Stimulated activated naive CD8-positive, alpha-beta T cell treated with anti-CD3 and anti-CD28 coated beads, Interleukin-15, Interleukin-2, amounts not matched to agents 100 ng/mL and 50 ng/mL, for 24 hours (primary cell): ENCODE results near the gene NOP16.

ENCODE experiments used
- H3K27ac Mint-ChIP-seq: one replicate; pipeline ENCODE4 v1.8.0; 2021; ENCODE audit warnings: mild to moderate bottlenecking, mixed read lengths
- H3K27me3 Mint-ChIP-seq: one replicate; pipeline ENCODE4 v1.8.0; 2021; ENCODE audit warnings: mixed read lengths
- H3K36me3 Mint-ChIP-seq: one replicate; pipeline ENCODE4 v1.8.0; 2021; ENCODE audit warnings: low read depth, mixed read lengths
- H3K4me1 Mint-ChIP-seq: one replicate; pipeline ENCODE4 v1.8.0; 2021; ENCODE audit warnings: low read depth, mixed read lengths
- H3K4me3 Mint-ChIP-seq: one replicate; pipeline ENCODE4 v1.8.0; 2021; ENCODE audit warnings: mild to moderate bottlenecking, mixed read lengths
- H3K9me3 Mint-ChIP-seq: one replicate; pipeline ENCODE4 v1.8.0; 2021; ENCODE audit warnings: mixed read lengths

Gene NOP16, protein sequence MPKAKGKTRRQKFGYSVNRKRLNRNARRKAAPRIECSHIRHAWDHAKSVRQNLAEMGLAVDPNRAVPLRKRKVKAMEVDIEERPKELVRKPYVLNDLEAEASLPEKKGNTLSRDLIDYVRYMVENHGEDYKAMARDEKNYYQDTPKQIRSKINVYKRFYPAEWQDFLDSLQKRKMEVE

GRCh38 chr5:176388444-176389134 lies at the start of gene NOP16, which contains the start of gene HIGD2A:
Gene NOP16, minus strand, starts transcription at chr5:176388598. Its CDS starts 59 bp downstream, at chr5:176388539.
Gene HIGD2A, plus strand, starts transcription at chr5:176388751. Its CDS starts 69 bp downstream, at chr5:176388820.
- Mint-ChIP-seq H3K4me3 (peak within 1 kb of the TSS; percentile 96), H3K4me1 (peaks cover 27% of the 10 kb centered on the region), H3K36me3 (peaks cover 75% of the 10 kb centered on the region), H3K9me3 (no peaks in the 10 kb centered on the region), H3K27ac (peak within 1 kb of the TSS; percentile 99), H3K27me3 (no peaks in the 10 kb centered on the region)

DNA sequence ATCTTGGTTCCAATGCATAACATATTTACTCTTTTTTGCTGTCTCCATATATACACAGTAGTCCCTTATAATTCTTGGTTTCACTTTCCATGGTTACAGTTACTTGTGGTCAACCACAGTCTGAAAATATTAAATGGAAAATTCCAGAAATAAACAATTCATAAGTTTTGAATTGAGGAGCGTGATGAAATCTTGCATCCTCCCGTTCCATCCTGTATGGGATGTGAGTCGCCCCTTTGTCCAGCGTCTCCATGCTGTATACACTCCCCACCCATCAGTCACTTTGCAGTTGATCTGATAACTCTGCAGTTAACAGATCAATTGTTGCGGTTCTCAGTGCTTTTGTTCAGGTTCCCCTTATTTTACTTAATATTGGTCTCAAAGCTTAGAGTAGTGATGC lies 48.3 kb upstream of the NOP16 start:
- Mint-ChIP-seq H3K36me3 (no peaks in the 10 kb centered on the region), H3K4me3 (peak overlapping the region; percentile 60), H3K27me3 (no peaks in the 10 kb centered on the region), H3K4me1 (peaks cover 10% of the 10 kb centered on the region), H3K27ac (peak overlapping the region; percentile 47), H3K9me3 (no peaks in the 10 kb centered on the region)

GRCh38 chr5:176432707-176433106 lies 44.3 kb upstream of the NOP16 start:
- Mint-ChIP-seq H3K4me3 (no peak overlapping the region), H3K27ac (no peak overlapping the region), H3K4me1 (peaks cover 20% of the 10 kb centered on the region), H3K9me3 (no peaks in the 10 kb centered on the region), H3K27me3 (no peaks in the 10 kb centered on the region), H3K36me3 (no peaks in the 10 kb centered on the region)

DNA sequence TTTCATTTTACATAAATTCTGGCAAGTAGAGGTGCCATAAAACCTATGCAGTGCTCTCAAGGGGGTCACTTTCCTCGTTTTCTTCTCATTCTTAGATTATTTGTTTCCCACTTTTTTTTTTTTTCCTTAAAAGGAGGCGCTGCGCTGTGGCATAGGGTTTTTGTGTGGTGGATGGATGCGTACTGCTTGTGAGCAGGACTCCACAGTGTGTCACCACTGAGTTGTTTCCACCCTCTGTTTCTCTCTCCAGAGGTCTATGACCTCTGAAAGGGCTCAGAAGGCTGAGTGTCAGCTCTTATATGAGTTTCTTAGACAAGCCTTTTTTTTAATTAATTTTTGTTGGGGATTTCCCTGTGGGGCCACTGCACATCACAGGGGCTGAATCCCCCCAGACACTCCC lies 41.6 kb upstream of the NOP16 start:
- Mint-ChIP-seq H3K27ac (no peak overlapping the region), H3K9me3 (no peaks in the 10 kb centered on the region), H3K36me3 (no peaks in the 10 kb centered on the region), H3K4me3 (no peak overlapping the region), H3K27me3 (no peaks in the 10 kb centered on the region), H3K4me1 (peaks cover 10% of the 10 kb centered on the region)

DNA sequence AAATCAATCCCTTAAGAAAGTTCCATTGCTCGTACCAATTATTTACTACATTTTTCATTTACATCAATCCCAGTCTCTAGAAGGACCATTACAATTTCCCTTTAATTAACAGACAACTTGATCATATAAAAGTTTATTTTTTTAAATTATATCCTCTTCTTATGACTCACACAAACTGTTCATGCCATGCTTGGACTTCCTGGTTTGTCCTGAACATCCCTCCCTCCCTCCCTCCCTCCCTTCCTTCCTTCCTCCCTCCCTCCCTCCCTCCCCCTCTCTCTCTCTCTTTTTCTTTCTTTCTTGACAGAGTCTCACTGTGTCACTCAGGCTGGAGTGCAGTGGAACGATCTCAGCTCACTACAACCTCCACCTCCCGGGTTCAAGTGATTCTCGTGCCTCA lies 39.6 kb upstream of the NOP16 start:
- Mint-ChIP-seq H3K27ac (no peak overlapping the region), H3K4me3 (no peak overlapping the region), H3K36me3 (no peaks in the 10 kb centered on the region), H3K27me3 (no peaks in the 10 kb centered on the region), H3K4me1 (peaks cover 10% of the 10 kb centered on the region), H3K9me3 (no peaks in the 10 kb centered on the region)

GRCh38 chr5:176426876-176427275 lies 38.5 kb upstream of the NOP16 start:
- peaks cover 10% of the 10 kb centered on the region for H3K4me1 Mint-ChIP-seq
- H3K27ac Mint-ChIP-seq: no peak overlapping the region
- no peaks in the 10 kb centered on the region for H3K27me3 Mint-ChIP-seq
- no peaks in the 10 kb centered on the region for H3K9me3 Mint-ChIP-seq
- H3K4me3 Mint-ChIP-seq: no peak overlapping the region
- H3K36me3 Mint-ChIP-seq: no peaks in the 10 kb centered on the region

- no peaks in the 10 kb centered on the region for H3K9me3 Mint-ChIP-seq
- peaks cover 10% of the 10 kb centered on the region for H3K4me1 Mint-ChIP-seq
- H3K27me3 Mint-ChIP-seq: no peaks in the 10 kb centered on the region
- H3K4me3 Mint-ChIP-seq: no peak overlapping the region
- no peaks in the 10 kb centered on the region for H3K36me3 Mint-ChIP-seq
- H3K27ac Mint-ChIP-seq: no peak overlapping the region
Measured at GRCh38 chr5:176425791-176426190, 37.4 kb upstream of the NOP16 start.

GRCh38 chr5:176425138-176425537 lies 36.7 kb upstream of the NOP16 start:
- Mint-ChIP-seq H3K4me3 (no peak overlapping the region), H3K9me3 (no peaks in the 10 kb centered on the region), H3K4me1 (peaks cover 4% of the 10 kb centered on the region), H3K27ac (no peak overlapping the region), H3K36me3 (no peaks in the 10 kb centered on the region), H3K27me3 (no peaks in the 10 kb centered on the region)

- no peaks in the 10 kb centered on the region for H3K27me3 Mint-ChIP-seq
- H3K4me1 Mint-ChIP-seq: no peaks in the 10 kb centered on the region
- no peak overlapping the region for H3K4me3 Mint-ChIP-seq
- no peaks in the 10 kb centered on the region for H3K9me3 Mint-ChIP-seq
- no peaks in the 10 kb centered on the region for H3K36me3 Mint-ChIP-seq
- H3K27ac Mint-ChIP-seq: no peak overlapping the region
Measured at GRCh38 chr5:176424181-176424580, 35.8 kb upstream of the NOP16 start.

- H3K27ac Mint-ChIP-seq: no peak overlapping the region
- H3K4me1 Mint-ChIP-seq: peaks cover 8% of the 10 kb centered on the region
- H3K9me3 Mint-ChIP-seq: no peaks in the 10 kb centered on the region
- no peaks in the 10 kb centered on the region for H3K36me3 Mint-ChIP-seq
- no peaks in the 10 kb centered on the region for H3K27me3 Mint-ChIP-seq
- H3K4me3 Mint-ChIP-seq: no peak overlapping the region
Measured at GRCh38 chr5:176420972-176421544, 32.7 kb upstream of the NOP16 start.

- H3K27ac Mint-ChIP-seq: no peak overlapping the region
- no peaks in the 10 kb centered on the region for H3K9me3 Mint-ChIP-seq
- H3K27me3 Mint-ChIP-seq: no peaks in the 10 kb centered on the region
- H3K4me3 Mint-ChIP-seq: no peak overlapping the region
- H3K36me3 Mint-ChIP-seq: no peaks in the 10 kb centered on the region
- H3K4me1 Mint-ChIP-seq: peaks cover 14% of the 10 kb centered on the region
Measured at GRCh38 chr5:176420086-176420485, 31.7 kb upstream of the NOP16 start.

DNA sequence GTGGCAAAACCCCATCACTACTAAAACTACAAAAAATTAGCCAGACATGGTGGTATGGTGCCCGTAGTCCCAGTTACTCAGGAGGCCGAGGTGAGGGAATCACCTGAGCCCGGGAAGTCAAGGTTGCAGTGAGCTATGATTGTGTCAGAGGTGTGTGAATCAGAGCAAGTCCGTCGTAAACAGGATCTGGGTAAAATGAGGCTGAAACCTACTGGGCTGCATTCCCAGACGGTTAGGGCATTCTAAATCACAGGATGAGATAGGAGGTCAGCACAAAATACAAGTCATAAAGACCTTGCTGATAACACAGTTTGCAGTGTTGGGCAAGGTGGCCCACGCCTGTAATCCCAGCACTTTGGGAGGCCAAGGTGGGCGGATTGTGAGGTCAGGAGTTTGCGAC lies 29.9 kb upstream of the NOP16 start:
- Mint-ChIP-seq H3K27ac (peak overlapping the region; percentile 1), H3K36me3 (no peaks in the 10 kb centered on the region), H3K4me1 (peaks cover 30% of the 10 kb centered on the region), H3K4me3 (no peak overlapping the region), H3K27me3 (no peaks in the 10 kb centered on the region), H3K9me3 (no peaks in the 10 kb centered on the region)

DNA sequence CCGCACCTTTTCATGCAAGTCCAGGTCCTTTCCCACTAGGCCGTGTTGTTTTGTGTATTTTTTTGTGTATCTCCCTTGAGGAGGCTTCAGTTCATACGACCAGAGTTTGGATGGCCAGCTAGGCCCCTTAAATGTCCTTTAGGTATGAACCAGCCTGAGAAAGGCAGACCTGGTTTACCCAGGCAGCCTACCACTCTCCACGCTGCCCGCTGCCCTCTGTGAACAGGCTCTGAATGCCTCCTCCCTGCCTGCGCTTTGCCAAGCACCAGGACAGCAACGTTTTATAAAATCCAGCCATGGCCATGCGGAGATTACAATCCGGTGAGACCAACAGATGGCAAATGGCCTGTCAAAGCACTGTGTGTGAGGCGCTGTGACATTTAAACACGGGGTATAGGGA lies 28.6 kb upstream of the NOP16 start:
- Mint-ChIP-seq H3K4me1 (peaks cover 30% of the 10 kb centered on the region), H3K27ac (no peak overlapping the region), H3K4me3 (peak overlapping the region; percentile 62), H3K27me3 (no peaks in the 10 kb centered on the region), H3K9me3 (no peaks in the 10 kb centered on the region), H3K36me3 (no peaks in the 10 kb centered on the region)

GRCh38 chr5:176415952-176416924 lies 27.8 kb upstream of the NOP16 start, which contains the start of gene CLTB:
Gene CLTB, minus strand, starts transcription at chr5:176416539. Its CDS starts 176 bp downstream, at chr5:176416363.
- Mint-ChIP-seq H3K4me1 (peaks cover 35% of the 10 kb centered on the region), H3K27me3 (no peaks in the 10 kb centered on the region), H3K4me3 (peak within 1 kb of the TSS; percentile 84), H3K27ac (no peak within 1 kb of the TSS), H3K9me3 (no peaks in the 10 kb centered on the region), H3K36me3 (no peaks in the 10 kb centered on the region)
